NOMO-1 treated with dmso at 0.1 percent for 144 hours (cell line): ENCODE results near the gene ZNF511.

ENCODE experiments used
- DNase-seq: peaks from one replicate; lab custom pipeline; 2025; ENCODE audit not compliant: unreplicated experiment; lab: John Stamatoyannopoulos, UW

ZNF511 gene

DNA sequence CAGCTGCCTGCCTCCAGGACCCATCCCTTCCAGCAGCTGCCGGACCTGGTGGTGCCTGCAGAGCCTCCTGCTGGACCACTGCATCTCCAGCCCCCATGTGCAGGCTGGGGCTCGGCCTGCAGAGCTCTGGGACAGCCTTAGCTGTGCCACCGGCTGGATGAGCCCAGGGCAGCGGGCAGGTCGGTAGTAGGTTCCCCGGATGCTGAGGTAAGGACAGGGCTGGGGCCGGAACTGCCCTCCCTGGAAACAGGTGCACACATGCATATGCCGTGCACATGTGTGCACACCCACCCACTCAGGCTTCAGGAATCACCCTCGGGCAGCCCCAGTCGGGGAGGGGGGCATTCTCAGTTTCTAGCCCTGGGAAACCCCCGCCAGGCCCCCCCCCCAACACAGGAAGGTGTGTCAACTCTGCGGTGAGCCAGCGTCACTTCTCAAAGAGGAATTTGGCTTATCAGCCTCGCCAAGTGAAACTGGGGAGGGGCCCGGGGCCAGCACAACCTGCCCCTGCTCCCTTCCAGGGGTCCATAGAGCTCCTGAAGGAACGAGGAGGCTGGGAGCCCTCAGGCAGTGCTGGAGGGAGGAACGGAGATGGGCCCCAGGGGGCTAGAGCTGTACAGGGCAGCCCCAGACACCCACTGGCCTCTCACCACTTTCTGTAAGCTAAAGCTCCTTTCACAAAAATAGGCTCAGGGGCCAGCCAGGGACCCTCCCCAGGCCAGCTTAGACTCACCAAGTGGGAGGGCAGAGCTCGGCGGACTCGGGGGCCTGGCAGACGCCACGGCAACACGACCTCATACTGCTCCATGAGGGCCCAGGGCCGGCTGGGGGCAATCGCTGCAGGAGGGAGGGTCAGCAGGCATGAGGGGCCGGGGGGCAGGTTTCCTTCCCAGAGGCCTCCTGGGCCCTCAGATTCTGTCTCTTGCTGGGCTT is 33.7 kb upstream of the ZNF511 start:
- peak; percentile 22 for DNase-seq

- no peak for DNase-seq
Observed at GRCh38 chr10:133275684-133276092, 33.0 kb upstream of the ZNF511 start.

GRCh38 chr10:133276100-133276434 is 32.6 kb upstream of the ZNF511 start:
- no peak for DNase-seq

- no peak for DNase-seq
Observed at GRCh38 chr10:133276435-133277201, 32.1 kb upstream of the ZNF511 start, which contains the start of gene ADAM8. Gene ADAM8 (minus strand): TSS chr10:133276868. CDS start chr10:133276817, 51 bp downstream.

GRCh38 chr10:133277277-133277992 is 31.3 kb upstream of the ZNF511 start:
- DNase-seq, result no peak

DNA sequence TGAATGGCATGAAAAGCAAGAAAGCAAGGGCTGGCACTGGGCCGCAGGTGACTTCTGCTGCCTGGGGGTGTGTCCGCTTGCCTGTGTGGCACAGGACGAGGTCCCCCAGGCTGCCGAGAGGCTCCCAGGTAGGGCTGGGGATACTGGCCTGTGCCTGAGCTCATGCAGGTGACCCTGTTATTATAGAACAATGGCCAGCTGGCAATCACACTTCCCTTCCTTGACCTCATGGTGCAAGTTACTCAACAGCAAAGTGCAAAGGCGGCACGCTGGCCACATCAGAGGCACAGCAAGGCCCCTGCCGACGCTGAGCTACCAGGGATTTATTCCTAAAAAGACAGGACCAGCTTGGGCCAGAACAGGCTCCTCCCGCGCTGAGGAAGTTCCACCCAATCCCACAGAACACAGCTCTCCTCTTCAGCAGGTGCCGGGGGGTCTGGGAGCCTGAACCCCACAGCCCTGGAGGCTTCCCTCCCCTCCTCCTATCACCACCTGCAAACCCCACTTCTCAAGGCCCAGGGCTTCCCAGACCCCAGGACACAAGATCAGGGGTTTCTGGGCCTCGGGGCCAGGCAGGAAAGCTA is 30.6 kb upstream of the ZNF511 start:
- DNase-seq, result no peak

GRCh38 chr10:133278577-133279265 is 30.0 kb upstream of the ZNF511 start:
- peak; percentile 92 for DNase-seq

DNA sequence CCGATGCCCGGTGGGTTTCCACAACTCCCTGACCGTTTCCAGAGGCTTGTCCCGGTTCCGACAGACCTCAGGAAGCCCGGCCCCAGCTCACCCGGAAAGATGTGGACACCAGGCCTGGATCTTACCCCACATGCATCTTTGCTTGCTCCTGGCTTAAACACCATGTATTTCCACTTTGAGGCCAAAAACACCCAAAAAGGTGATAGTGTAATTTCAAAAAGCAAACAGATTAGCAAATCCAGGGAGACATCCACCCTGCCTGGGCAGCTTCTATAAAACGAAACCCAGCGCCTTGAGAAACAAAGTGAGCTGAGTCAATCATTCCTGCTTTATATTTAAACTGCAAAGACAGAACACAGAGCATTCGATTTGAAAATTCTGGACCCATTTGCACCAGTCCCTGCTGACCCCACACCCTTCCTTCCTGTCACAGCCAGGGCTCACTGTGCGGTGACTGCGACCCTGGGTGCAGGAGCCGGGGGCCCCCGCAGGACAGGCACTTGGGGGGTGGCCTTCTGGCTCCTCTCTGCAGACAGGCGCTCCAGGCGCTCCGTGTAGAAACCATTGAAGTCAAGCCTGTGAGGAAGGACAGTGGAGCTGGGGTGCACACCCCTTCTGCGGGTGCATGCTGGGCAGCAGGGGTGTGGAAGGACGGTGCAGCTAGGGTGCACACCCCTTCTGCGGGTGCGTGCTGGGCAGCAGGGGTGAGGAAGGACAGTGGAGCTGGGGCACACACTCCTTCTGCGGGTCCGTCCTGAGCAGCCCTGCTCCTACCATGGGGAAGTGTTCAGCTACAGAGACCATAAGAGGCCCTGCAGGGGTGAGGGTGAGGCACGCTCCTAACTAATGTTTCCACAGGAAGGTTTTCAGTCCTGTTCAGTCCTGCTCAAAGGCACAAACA is 29.1 kb upstream of the ZNF511 start:
- peak; percentile 57 for DNase-seq

GRCh38 chr10:133280391-133281059 is 28.2 kb upstream of the ZNF511 start:
- DNase-seq, result no peak

DNA sequence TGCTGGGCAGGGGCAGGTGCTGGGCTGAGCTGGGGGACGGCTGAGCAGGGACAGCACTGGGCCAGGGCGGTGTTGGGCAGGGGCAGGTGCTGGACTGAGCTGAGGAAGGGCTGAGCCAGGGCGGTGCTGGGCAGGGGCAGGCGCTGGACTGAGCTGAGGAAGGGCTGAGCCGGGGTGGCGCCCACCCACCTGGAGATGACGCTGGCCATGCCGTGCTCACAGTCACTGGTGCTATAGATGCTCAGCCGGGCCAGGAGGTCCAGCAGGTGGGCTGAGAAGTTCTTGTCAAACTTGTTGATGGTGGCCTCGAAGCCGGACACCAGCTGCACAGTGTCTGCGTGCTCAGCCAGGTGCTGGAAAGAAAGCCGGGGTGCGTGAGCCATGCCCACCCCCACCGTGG is 27.6 kb upstream of the ZNF511 start:
- DNase-seq, result no peak

DNA sequence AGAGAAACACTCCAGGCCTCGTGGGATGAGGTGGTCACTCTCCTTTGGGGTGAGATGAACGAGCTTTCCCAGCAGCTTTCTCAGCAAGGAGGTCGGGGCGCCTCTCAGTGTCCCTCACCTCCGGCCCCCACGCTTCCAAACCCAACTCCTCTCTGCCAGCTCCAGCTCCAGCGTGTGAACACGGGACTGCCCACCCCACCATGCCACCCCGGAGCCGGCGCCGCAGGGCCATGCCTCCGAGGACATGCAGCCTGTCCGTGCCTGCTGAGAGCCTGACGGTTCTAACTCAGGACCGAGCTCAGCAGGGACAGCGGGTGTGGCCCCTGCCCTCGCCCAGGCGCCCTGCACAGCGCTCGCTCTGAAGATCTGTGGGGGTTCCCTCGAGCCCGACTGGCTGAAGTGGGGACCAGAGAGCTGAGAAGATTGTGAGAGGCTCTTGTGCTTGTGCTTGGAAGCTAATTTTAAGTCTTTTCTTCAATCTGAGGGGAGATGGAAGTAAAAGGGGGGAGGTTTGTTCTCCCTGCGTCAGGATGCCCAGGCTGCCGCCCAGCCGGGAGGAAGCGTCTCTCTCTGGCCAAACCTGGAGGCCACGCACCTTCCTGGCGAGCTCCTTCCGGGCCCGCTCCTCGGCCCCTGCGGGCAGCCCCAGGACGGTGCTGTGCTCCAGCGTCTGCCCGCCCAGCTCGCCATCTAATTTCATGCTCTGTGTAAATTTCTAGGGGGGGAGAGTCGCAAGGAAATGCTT is 26.9 kb upstream of the ZNF511 start:
- DNase-seq, result no peak

- DNase-seq, result no peak
Observed at GRCh38 chr10:133282846-133283390, 25.8 kb upstream of the ZNF511 start.

GRCh38 chr10:133283931-133284330 is 24.8 kb upstream of the ZNF511 start:
- no peak for DNase-seq

DNA sequence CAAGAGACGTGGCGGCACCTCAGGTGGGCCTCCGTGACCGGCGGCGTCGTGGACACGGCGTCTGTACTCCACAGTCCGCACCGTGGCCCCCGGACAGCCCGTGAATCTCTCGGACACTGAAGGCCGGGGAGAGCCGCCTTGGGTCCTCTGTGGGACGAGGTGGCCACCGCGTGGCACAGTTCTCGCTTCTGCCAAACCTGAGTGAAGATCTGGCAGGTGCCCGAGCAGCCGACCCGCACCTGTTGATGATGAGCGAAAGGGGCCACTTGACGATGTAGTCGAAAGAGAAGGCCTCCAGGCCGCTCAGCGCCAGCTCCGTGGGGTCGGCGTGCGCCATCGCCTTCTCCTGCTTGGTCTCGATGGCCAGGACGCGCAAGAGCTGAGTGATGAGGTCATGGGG is 23.5 kb upstream of the ZNF511 start:
- DNase-seq, result no peak

DNA sequence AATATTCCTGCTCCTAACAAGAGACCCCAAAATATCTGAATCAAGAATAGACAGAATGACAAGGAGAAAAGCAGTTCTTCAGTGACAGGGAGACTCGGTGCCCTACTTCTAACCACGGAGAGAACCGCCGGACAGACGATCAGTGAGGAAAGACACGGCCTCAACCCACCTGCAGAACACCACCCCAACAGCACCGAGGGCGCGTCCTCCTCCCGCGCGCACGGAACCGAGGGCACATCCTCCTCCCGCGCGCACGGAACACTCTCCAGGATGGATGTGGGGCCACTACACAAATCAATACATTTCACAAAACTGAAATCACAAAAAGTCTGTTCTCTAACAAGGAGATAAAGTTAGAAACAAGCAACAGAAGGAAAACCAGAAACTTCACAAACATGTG is 22.3 kb upstream of the ZNF511 start:
- no peak for DNase-seq

GRCh38 chr10:133287832-133288500 is 20.7 kb upstream of the ZNF511 start:
- DNase-seq, result no peak

GRCh38 chr10:133289761-133290160 is 19.0 kb upstream of the ZNF511 start:
- no peak for DNase-seq
